Activated CD4-positive, alpha-beta T cell treated with anti-CD3 and anti-CD28 coated beads, Interleukin-2, Interleukin-6, amounts not matched to agents 100 ng/mL and 50 ng/mL, durations not matched to agents 16 hours and 8 hours (primary cell): Measurements from ENCODE around the gene BLMH.
A peak's percentile ranks its signal among the peaks of the same experiment; 100 is the strongest.

Experiments used
- DNase-seq: peaks from one replicate; pipeline ENCODE4 v3.0.0-alpha.2; 2020

BLMH gene

GRCh38 chr17:30291543-30292285, at the start of gene BLMH:
BLMH (minus strand) TSS chr17:30291944; CDS start chr17:30291819, 125 bp downstream.
- peak; percentile 91 for DNase-seq

GRCh38 chr17:30340801-30341356, 49.1 kb upstream of the BLMH start:
- no peak for DNase-seq

- no peak for DNase-seq
These were observed 47.3 kb upstream of the BLMH start for GRCh38 chr17:30339086-30339485.

- DNase-seq = no peak
These were observed 45.8 kb upstream of the BLMH start for GRCh38 chr17:30337393-30337999.

- DNase-seq = peak; percentile 79
These were observed 44.8 kb upstream of the BLMH start for GRCh38 chr17:30336369-30337171.

- no peak for DNase-seq
These were observed 42.7 kb upstream of the BLMH start for GRCh38 chr17:30334421-30334820.

GRCh38 chr17:30333503-30334360, 42.0 kb upstream of the BLMH start, which contains the start of gene TMIGD1:
TMIGD1 (minus strand) TSS chr17:30334057; CDS start chr17:30332133, 1,924 bp downstream.
- no peak for DNase-seq

GRCh38 chr17:30332057-30332542, 40.4 kb upstream of the BLMH start:
- peak; percentile 83 for DNase-seq

- no peak for DNase-seq
These were observed 35.1 kb upstream of the BLMH start for GRCh38 chr17:30326809-30327208.

- no peak for DNase-seq
These were observed 33.0 kb upstream of the BLMH start for GRCh38 chr17:30324723-30325122.

- DNase-seq = peak; percentile 50
These were observed 32.2 kb upstream of the BLMH start for GRCh38 chr17:30323895-30324319.

GRCh38 chr17:30323262-30323894, 31.6 kb upstream of the BLMH start:
- DNase-seq = no peak

- DNase-seq = no peak
These were observed 29.6 kb upstream of the BLMH start for GRCh38 chr17:30321314-30321713.

- DNase-seq = no peak
These were observed 26.4 kb upstream of the BLMH start for GRCh38 chr17:30318155-30318554.

GRCh38 chr17:30316736-30317135, 25.0 kb upstream of the BLMH start:
- no peak for DNase-seq

- DNase-seq = no peak
These were observed 23.4 kb upstream of the BLMH start for GRCh38 chr17:30315106-30315505.

- DNase-seq = no peak
These were observed 22.7 kb upstream of the BLMH start for GRCh38 chr17:30314474-30314873.

GRCh38 chr17:30312226-30312625, 20.5 kb upstream of the BLMH start:
- DNase-seq = no peak

GRCh38 chr17:30310562-30310961, 18.8 kb upstream of the BLMH start:
- no peak for DNase-seq

GRCh38 chr17:30309591-30309990, 17.8 kb upstream of the BLMH start:
- no peak for DNase-seq

GRCh38 chr17:30308406-30308805, 16.7 kb upstream of the BLMH start:
- no peak for DNase-seq

GRCh38 chr17:30304778-30305177, 13.0 kb upstream of the BLMH start:
- DNase-seq = no peak
